IPS-15b (cell line): ENCODE measurements around the gene PSMD13.
"Not testable (repeated sequence)": the region's sequence is repeated elsewhere in the genome, so short reads cannot be mapped to it uniquely, and the experiment has no call there.

Experiments
- H3K27me3 ChIP-seq: one replicate; pipeline ENCODE4 v1.6.1; 2013; ENCODE audit warnings: low read length; ENCODE audit not compliant: control insufficient read depth, insufficient read depth
- H3K36me3 ChIP-seq: one replicate; pipeline ENCODE4 v1.6.1; 2013; ENCODE audit warnings: low read length; ENCODE audit not compliant: control insufficient read depth, insufficient read depth
- H3K4me1 ChIP-seq: one replicate; pipeline ENCODE4 v1.6.1; 2013; ENCODE audit warnings: mild to moderate bottlenecking, low read length; ENCODE audit not compliant: control insufficient read depth, insufficient read depth
- H3K4me3 ChIP-seq: one replicate; pipeline ENCODE4 v1.5.1; 2013; ENCODE audit warnings: low read depth, low read length
- H3K9ac ChIP-seq: one replicate; pipeline ENCODE4 v1.6.1; 2013; ENCODE audit warnings: low read depth, mild to moderate bottlenecking, low read length
- H3K9me3 ChIP-seq: one replicate; pipeline ENCODE4 v1.6.1; 2013; ENCODE audit warnings: mild to moderate bottlenecking, low read length; ENCODE audit not compliant: control insufficient read depth, insufficient read depth

PSMD13 gene

DNA sequence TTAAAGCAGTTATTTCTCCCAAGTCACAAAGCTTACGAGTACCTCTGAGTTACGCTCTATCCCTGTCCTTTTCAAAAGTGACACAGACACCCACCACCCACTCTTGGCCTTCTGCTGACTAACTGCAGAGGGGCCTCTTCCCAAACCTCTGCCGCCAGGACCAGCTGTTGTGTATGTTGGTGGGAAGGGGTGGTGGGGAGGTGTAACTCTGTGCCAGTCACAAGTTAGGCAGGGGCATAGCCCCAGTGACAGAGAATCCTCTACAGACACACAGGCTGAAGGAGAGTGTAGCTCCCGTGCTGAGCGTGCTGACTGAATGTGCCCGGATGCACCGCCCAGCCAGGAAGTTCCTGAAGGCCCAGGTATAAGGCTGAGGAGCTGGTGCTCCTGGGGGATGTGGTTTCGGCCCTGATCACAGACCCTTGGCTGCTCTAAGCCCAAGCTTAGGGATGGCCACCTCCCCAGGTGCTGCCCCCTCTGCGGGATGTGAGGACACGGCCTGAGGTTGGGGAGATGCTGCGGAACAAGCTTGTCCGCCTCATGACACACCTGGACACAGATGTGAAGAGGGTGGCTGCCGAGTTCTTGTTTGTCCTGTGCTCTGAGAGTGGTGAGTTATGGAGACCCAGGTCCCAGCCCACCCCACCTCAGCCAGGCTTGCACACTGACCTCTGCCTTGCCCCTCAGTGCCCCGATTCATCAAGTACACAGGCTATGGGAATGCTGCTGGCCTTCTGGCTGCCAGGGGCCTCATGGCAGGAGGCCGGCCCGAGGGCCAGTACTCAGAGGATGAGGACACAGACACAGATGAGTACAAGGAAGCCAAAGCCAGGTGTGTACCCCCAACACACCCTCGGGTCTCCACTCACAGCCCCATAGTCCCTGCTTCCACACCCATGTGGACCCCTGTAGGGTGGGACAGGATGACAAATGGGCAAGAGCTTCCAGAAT lies 24.4 kb upstream of the PSMD13 start:
- Histone ChIP-seq H3K36me3 (peaks cover 49% of the 10 kb centered on the region), H3K4me3 (no peak overlapping the region), H3K27me3 (no peaks in the 10 kb centered on the region), H3K9ac (no peak overlapping the region), H3K4me1 (peaks cover 2% of the 10 kb centered on the region), H3K9me3 (no peaks in the 10 kb centered on the region)

DNA sequence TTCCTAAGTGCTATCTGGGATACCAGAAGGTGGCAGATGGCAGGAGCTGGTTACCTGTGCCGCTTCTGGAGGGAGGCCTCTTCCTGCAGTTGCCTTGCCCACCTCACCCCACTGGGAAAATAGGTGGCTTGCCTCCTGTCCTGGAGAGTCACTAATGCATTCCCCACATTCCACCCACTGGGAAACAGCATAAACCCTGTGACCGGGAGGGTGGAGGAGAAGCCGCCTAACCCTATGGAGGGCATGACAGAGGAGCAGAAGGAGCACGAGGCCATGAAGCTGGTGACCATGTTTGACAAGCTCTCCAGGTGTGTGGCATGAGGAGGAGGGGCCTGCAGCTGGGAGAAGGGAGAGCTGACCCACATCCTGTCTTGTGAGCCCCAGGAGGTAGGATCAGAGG lies 23.7 kb upstream of the PSMD13 start:
- H3K27me3 ChIP-seq, result no peaks in the 10 kb centered on the region
- peaks cover 49% of the 10 kb centered on the region for H3K36me3 ChIP-seq
- H3K4me3 ChIP-seq, result no peak overlapping the region
- peaks cover 2% of the 10 kb centered on the region for H3K4me1 ChIP-seq
- no peaks in the 10 kb centered on the region for H3K9me3 ChIP-seq
- no peak overlapping the region for H3K9ac ChIP-seq

DNA sequence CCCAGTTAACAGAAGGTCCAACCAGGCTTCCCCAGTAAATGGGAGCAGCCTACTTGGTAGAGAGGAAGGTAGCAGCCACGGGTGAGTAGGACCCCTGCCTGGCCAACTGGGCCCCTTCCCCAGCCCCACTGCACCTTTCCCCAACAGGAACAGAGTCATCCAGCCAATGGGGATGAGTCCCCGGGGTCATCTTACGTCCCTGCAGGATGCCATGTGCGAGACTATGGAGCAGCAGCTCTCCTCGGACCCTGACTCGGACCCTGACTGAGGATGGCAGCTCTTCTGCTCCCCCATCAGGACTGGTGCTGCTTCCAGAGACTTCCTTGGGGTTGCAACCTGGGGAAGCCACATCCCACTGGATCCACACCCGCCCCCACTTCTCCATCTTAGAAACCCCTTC lies 22.7 kb upstream of the PSMD13 start:
- Histone ChIP-seq H3K4me3 (no peak overlapping the region), H3K27me3 (no peaks in the 10 kb centered on the region), H3K36me3 (peaks cover 49% of the 10 kb centered on the region), H3K9me3 (no peaks in the 10 kb centered on the region), H3K9ac (no peak overlapping the region), H3K4me1 (peaks cover 2% of the 10 kb centered on the region)

DNA sequence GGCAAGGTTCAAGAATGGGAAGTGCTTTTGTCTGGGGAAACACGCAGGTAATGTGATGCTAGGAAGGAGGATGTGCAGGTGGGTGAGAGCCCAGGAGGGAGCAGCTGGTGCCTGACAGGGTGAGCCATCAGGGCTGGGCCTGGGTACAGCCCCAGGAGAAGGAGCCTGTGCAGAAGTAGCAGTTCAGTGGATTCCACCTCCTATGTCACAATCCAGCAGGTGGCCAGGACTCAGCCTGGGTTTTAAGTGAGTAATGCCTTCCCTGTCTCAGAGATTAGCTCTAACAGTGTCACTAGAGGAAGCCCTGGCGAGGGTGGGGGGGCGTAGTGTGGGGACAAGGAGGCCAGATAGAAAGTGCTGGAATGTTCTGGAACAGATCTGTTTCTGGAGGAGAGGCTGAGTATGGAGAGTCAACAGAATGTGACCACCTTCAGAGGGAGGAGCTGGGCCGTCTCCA lies 21.2 kb upstream of the PSMD13 start:
- Histone ChIP-seq H3K9ac (no peak overlapping the region), H3K36me3 (peaks cover 36% of the 10 kb centered on the region), H3K27me3 (no peaks in the 10 kb centered on the region), H3K9me3 (no peaks in the 10 kb centered on the region), H3K4me1 (no peaks in the 10 kb centered on the region), H3K4me3 (no peak overlapping the region)

DNA sequence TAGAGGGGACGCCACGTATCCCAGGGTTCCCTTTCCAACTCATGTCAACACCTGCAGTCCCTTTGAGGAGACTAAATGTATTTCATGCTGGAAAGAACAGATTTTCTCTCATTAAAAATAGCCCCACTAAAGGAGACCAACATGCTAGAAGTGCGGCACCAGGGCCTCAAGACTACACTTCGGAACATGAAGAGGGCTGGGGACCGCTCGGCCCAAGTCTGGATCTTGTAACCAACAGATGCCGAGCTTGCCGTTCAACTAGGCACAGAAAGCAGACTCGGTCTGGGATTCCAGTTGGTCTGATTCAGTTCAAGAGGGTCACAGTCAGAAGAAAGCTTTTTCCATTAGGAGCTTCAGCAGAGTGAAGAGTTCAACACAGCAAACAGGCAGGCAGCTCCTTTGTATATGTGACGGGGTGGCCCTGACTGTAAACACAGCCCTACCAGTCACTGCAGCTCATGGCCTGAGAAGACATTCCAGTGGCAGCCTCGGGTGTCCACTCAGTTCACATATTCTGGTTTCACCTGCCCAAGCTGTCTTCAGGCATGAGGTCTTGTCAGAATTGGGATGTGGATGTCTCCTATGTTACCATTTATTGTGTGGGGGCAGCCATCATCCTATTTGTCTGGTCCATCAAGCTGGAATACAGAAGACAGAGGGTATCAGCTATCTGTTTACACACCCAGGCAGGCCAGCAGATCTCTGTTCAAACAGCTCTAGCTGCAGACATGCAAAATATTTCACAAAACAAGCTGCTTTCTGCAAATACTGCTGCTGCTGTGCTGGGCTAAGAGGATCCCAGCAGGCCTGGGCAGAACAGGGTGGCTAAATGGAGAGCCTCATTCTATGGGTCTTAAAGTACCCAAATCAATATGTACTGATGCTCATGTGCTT lies 20.4 kb upstream of the PSMD13 start:
- Histone ChIP-seq H3K27me3 (no peaks in the 10 kb centered on the region), H3K4me3 (no peak overlapping the region), H3K9ac (no peak overlapping the region), H3K36me3 (peaks cover 29% of the 10 kb centered on the region), H3K4me1 (no peaks in the 10 kb centered on the region), H3K9me3 (no peaks in the 10 kb centered on the region)

GRCh38 chr11:217704-218103 lies 19.1 kb upstream of the PSMD13 start:
- no peak overlapping the region for H3K4me3 ChIP-seq
- H3K9me3 ChIP-seq, result no peaks in the 10 kb centered on the region
- H3K4me1 ChIP-seq, result no peaks in the 10 kb centered on the region
- no peaks in the 10 kb centered on the region for H3K27me3 ChIP-seq
- H3K9ac ChIP-seq, result no peak overlapping the region
- H3K36me3 ChIP-seq, result peaks cover 16% of the 10 kb centered on the region

GRCh38 chr11:218815-219593 lies 17.8 kb upstream of the PSMD13 start:
- peaks cover 13% of the 10 kb centered on the region for H3K36me3 ChIP-seq
- H3K27me3 ChIP-seq, result no peaks in the 10 kb centered on the region
- H3K4me1 ChIP-seq, result no peaks in the 10 kb centered on the region
- H3K4me3 ChIP-seq, result no peak overlapping the region
- H3K9me3 ChIP-seq, result no peaks in the 10 kb centered on the region
- no peak overlapping the region for H3K9ac ChIP-seq

DNA sequence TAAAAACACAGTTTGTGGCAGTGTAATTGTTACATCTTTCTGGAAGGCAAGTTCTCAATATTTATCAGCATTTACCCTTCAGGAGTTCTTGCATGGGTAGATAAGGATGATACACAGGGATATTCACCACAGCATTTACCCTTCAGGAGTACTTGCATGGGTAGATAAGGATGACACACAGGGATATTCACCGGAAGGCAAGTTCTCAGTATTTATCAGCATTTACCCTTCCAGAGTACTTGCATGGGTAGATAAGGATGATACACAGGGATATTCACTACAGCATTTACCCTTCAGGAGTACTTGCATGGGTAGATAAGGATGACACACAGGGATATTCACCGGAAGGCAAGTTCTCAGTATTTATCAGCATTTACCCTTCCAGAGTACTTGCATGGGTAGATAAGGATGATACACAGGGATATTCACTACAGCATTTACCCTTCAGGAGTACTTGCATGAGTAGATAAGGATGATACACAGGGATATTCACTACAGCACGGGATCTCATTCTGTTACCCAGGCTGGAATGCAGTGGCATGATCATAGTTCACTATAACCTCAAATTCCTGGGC lies 16.0 kb upstream of the PSMD13 start:
- not testable (repeated sequence) for H3K9me3 ChIP-seq, H3K4me1 ChIP-seq, H3K36me3 ChIP-seq, H3K27me3 ChIP-seq, H3K9ac ChIP-seq, H3K4me3 ChIP-seq

- H3K36me3 ChIP-seq, result peaks cover 3% of the 10 kb centered on the region
- no peaks in the 10 kb centered on the region for H3K9me3 ChIP-seq
- H3K4me3 ChIP-seq, result no peak overlapping the region
- H3K4me1 ChIP-seq, result no peaks in the 10 kb centered on the region
- no peak overlapping the region for H3K9ac ChIP-seq
- H3K27me3 ChIP-seq, result no peaks in the 10 kb centered on the region
Measured at GRCh38 chr11:221539-221938, 15.2 kb upstream of the PSMD13 start.

DNA sequence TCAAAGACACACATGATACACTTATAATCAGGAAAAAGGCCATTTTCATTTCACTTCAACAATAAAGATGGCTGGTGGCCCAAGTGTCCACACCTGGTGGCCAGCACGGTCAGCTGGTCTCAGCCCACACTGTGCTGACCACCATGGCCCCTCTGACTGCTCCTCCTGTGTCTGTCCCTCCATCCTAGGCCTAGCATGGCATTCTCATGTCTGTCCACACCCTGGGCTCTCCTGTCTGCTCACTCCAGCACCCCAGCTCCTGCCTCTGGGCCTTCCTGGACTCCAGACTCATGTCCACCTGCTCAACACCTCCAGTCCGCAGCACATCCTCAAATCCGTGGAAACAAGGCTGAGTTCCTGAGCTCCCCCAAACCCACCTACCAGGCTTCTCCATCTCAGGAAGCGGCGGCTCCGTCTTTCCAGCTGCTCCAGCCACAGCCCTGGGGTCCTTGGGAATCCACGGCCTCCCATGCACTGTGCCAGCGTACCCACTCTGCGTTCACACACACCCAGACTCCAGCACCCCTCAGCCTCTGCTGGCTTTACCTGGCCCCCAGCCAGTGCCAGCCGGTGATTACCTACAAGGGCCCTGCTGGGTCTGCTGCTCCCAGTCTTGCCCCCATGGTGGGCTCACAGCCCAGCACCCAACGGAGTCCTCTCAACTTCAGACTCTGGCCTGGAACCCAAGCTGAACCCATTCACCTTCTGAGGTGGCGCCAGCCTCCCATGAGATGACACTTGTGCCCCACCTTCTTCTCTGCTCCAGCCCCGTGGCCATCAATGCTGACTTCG lies 14.6 kb upstream of the PSMD13 start:
- Histone ChIP-seq H3K36me3 (peaks cover 3% of the 10 kb centered on the region), H3K9me3 (no peaks in the 10 kb centered on the region), H3K4me1 (no peaks in the 10 kb centered on the region), H3K27me3 (no peaks in the 10 kb centered on the region), H3K9ac (no peak overlapping the region), H3K4me3 (no peak overlapping the region)
